Naive thymus-derived CD4-positive, alpha-beta T cell (primary cell): ENCODE data around the gene WDR7. TPM values are rescaled to one million over a fixed set of nuclear protein-coding genes. Genes with fewer than 3 reads are reported as not detected.

Source experiments
- ATAC-seq: fragments of 150-1000 bp; cut with Tn5 transposase; 2 replicates; pipeline ENCODE4 v1.10.0; 2021; ENCODE audit warnings: mild to moderate bottlenecking, moderate library complexity
- CTCF ChIA-PET: fragments of 350-600 bp; sonication (Branson Sonifier 250); formaldehyde crosslinking; loops from one replicate; lab custom pipeline; 2021; ENCODE audit warnings: antibody characterized with exemption; lab: Charles Lee
- POLR2A ChIA-PET: fragments of 350-600 bp; sonication (Branson Sonifier 250); formaldehyde crosslinking; loops from one replicate; lab custom pipeline; 2021; ENCODE audit warnings: antibody characterized with exemption, inconsistent platforms; lab: Charles Lee
- DNase-seq, 9 donors: peaks; one replicate each; pipeline versions ENCODE4 v3.0.0 to v3.0.0-alpha.2; 2020 to 2022; ENCODE audit warnings: mixed read lengths in 1 of 9
- H3K27ac ChIP-seq: one replicate; pipeline ENCODE4 v1.7.0; 2013; ENCODE audit warnings: mild to moderate bottlenecking, low read depth, low read length, moderate library complexity
- H3K27me3 ChIP-seq, 2 donors: one replicate each; pipeline ENCODE4 v1.7.0; 2013; ENCODE audit warnings: low read length in 2 of 2, mild to moderate bottlenecking in 2 of 2, moderate library complexity in 2 of 2; ENCODE audit not compliant: control insufficient read depth in 2 of 2, insufficient read depth in 2 of 2
- H3K36me3 ChIP-seq, 3 experiments: 1 replicate in 2 of 3; 2 replicates in 1 of 3; pipeline ENCODE4 v1.7.0; 2013; ENCODE audit warnings: low read length in 3 of 3, mild to moderate bottlenecking in 3 of 3, moderate library complexity in 1 of 3; ENCODE audit not compliant: insufficient read depth in 3 of 3, control insufficient read depth in 2 of 3
- H3K4me1 ChIP-seq, 2 donors: one replicate each; pipeline ENCODE4 v1.7.0; 2013; ENCODE audit warnings: low read length in 2 of 2, mild to moderate bottlenecking in 2 of 2, moderate library complexity in 1 of 2; ENCODE audit not compliant: control insufficient read depth in 2 of 2, insufficient read depth in 2 of 2
- H3K4me3 ChIP-seq: 2 replicates; pipeline ENCODE4 v1.7.0; 2013; ENCODE audit warnings: mild to moderate bottlenecking, low read length
- H3K9me3 ChIP-seq, 3 experiments: 1 replicate in 2 of 3; 2 replicates in 1 of 3; pipeline ENCODE4 v1.7.0; 2013; ENCODE audit warnings: low read length in 3 of 3; ENCODE audit not compliant: control insufficient read depth in 2 of 3
- H3K27ac Mint-ChIP-seq, 9 donors: one replicate each; pipeline ENCODE4 v1.8.0; 2020 to 2022; ENCODE audit warnings: mixed read lengths in 9 of 9, mild to moderate bottlenecking in 8 of 9, moderate library complexity in 5 of 9, inconsistent platforms in 2 of 9
- H3K27me3 Mint-ChIP-seq, 5 donors: one replicate each; pipeline ENCODE4 v1.8.0; 2021 to 2022; ENCODE audit warnings: mixed read lengths in 5 of 5, mild to moderate bottlenecking in 1 of 5
- H3K36me3 Mint-ChIP-seq, 5 donors: one replicate each; pipeline ENCODE4 v1.8.0; 2020 to 2022; ENCODE audit warnings: mixed read lengths in 5 of 5, mild to moderate bottlenecking in 3 of 5, inconsistent platforms in 1 of 5
- H3K4me1 Mint-ChIP-seq, 7 donors: one replicate each; pipeline ENCODE4 v1.8.0; 2020 to 2022; ENCODE audit warnings: mixed read lengths in 7 of 7, mild to moderate bottlenecking in 3 of 7, inconsistent platforms in 1 of 7
- H3K4me3 Mint-ChIP-seq, 10 donors: one replicate each; pipeline ENCODE4 v1.8.0; 2020 to 2022; ENCODE audit warnings: mild to moderate bottlenecking in 10 of 10, mixed read lengths in 10 of 10, moderate library complexity in 6 of 10, inconsistent platforms in 2 of 10
- H3K9me3 Mint-ChIP-seq, 11 donors: one replicate each; pipeline ENCODE4 v1.8.0; 2020 to 2022; ENCODE audit warnings: mixed read lengths in 11 of 11, mild to moderate bottlenecking in 4 of 11, inconsistent platforms in 1 of 11, moderate library complexity in 1 of 11
- intact Hi-C, 2 donors: fragments of 100-400 bp; cut with micrococcal nuclease; formaldehyde crosslinking; loops; one replicate each; pipeline ENCODE4 v1.15.1; 2023
- polyA plus RNA-seq, 2 donors: library from polyadenylated mRNA; unstranded; fragments of 300-500 nt; fragmentation: Illumina TruSeq; gene quantifications; one replicate each; pipeline ENCODE4 v1.2.3, GENCODE V29; 2021
- total RNA-seq, 6 experiments: library from RNA in 5 of 6; stranded (reverse) in 5 of 6; gene quantifications; 1 replicate in 5 of 6; 2 replicates in 1 of 6; pipeline ENCODE4 v1.2.3 and lab custom pipeline; 2021 to 2026

WDR7 gene
- total and polyA plus RNA-seq, 7 experiments from 2014 or later: 28.3 to 59.8 (median 50.1) TPM

GRCh38 chr18:56747032-56747658 lies 96.0 kb downstream of the WDR7 start:
- Mint-ChIP-seq H3K9me3 (no peaks in the 10 kb centered on the region), H3K4me1 (peaks cover 15 to 24% (median 21%) of the 10 kb centered on the region in 7 donors), H3K4me3 (no peak overlapping the region), H3K36me3 (peaks cover 0 to 7% (median 0%) of the 10 kb centered on the region in 5 donors), H3K27ac (peak overlapping the region in 8 of 9 donors; percentile 4 to 67 (median 52)), H3K27me3 (no peaks in the 10 kb centered on the region)
- CTCF ChIA-PET: interaction anchor here (0.7 kb wide), 1 partner anchor 823 kb away, joined by 4 read pairs; no protein-coding TSS in a partner anchor
- H3K36me3 ChIP-seq: peaks cover 0 to 4% (median 0%) of the 10 kb centered on the region in 3 experiments
- no peak overlapping the region for H3K27ac ChIP-seq
- ATAC-seq (no peak), DNase-seq (no peak)
- no peaks in the 10 kb centered on the region for H3K9me3 ChIP-seq
- POLR2A ChIA-PET: no interaction called here
- intact Hi-C loops: no loop called here
- peaks cover 4 to 5% of the 10 kb centered on the region in 2 donors for H3K4me1 ChIP-seq
- no peaks in the 10 kb centered on the region for H3K27me3 ChIP-seq
- H3K4me3 ChIP-seq: no peak overlapping the region

GRCh38 chr18:56747857-56748256 lies 96.7 kb downstream of the WDR7 start:
- Histone ChIP-seq H3K27me3 (no peaks in the 10 kb centered on the region), H3K36me3 (peaks cover 0 to 4% (median 0%) of the 10 kb centered on the region in 3 experiments), H3K4me3 (no peak overlapping the region), H3K27ac (no peak overlapping the region), H3K4me1 (peaks cover 4 to 5% of the 10 kb centered on the region in 2 donors), H3K9me3 (no peaks in the 10 kb centered on the region)
- Mint-ChIP-seq H3K4me3 (no peak overlapping the region), H3K27me3 (no peaks in the 10 kb centered on the region), H3K27ac (peak overlapping the region in 5 of 9 donors; percentile 43 to 63 (median 48)), H3K36me3 (peaks cover 0 to 7% (median 0%) of the 10 kb centered on the region in 5 donors), H3K4me1 (peaks cover 15 to 24% (median 21%) of the 10 kb centered on the region in 7 donors), H3K9me3 (no peaks in the 10 kb centered on the region)
- ATAC-seq (no peak), DNase-seq (no peak)
- ChIA-PET POLR2A (no interaction called here), CTCF (interaction anchor here (0.5 to 0.7 kb wide), 3 partner anchors 55 to 823 kb away, joined by 3 to 4 read pairs (median 3); no protein-coding TSS in a partner anchor)
- intact Hi-C loops: loop anchor here (1.0 to 2.0 kb wide), 3 partner anchors 698 to 814 kb away; no protein-coding TSS in a partner anchor

GRCh38 chr18:56748698-56749268 lies 97.6 kb downstream of the WDR7 start:
- no peaks in the 10 kb centered on the region for H3K9me3 Mint-ChIP-seq
- ChIA-PET POLR2A (no interaction called here), CTCF (interaction anchor here (0.5 to 0.7 kb wide), 3 partner anchors 25 to 1083 kb away, joined by 3 read pairs; no protein-coding TSS in a partner anchor)
- Histone ChIP-seq H3K4me3 (no peak overlapping the region), H3K27ac (no peak overlapping the region), H3K36me3 (peaks cover 0 to 4% (median 0%) of the 10 kb centered on the region in 3 experiments), H3K27me3 (no peaks in the 10 kb centered on the region), H3K4me1 (peaks cover 4 to 5% of the 10 kb centered on the region in 2 donors), H3K9me3 (no peaks in the 10 kb centered on the region)
- H3K27me3 Mint-ChIP-seq: no peaks in the 10 kb centered on the region
- ATAC-seq (no peak), DNase-seq (peak in 5 of 9 donors; percentile 5 to 31 (median 14))
- intact Hi-C loops: loop anchor here (1.0 to 2.0 kb wide), 3 partner anchors 698 to 814 kb away; no protein-coding TSS in a partner anchor
- no peak overlapping the region for H3K27ac Mint-ChIP-seq
- peaks cover 0 to 7% (median 0%) of the 10 kb centered on the region in 5 donors for H3K36me3 Mint-ChIP-seq
- H3K4me3 Mint-ChIP-seq: no peak overlapping the region
- peaks cover 15 to 24% (median 21%) of the 10 kb centered on the region in 7 donors for H3K4me1 Mint-ChIP-seq

- Histone ChIP-seq H3K9me3 (no peaks in the 10 kb centered on the region), H3K27me3 (no peaks in the 10 kb centered on the region), H3K4me1 (no peaks in the 10 kb centered on the region), H3K4me3 (no peak overlapping the region), H3K36me3 (peaks cover 0 to 8% (median 0%) of the 10 kb centered on the region in 3 experiments), H3K27ac (no peak overlapping the region)
- ChIA-PET POLR2A (no interaction called here), CTCF (no interaction called here)
- no peaks in the 10 kb centered on the region for H3K27me3 Mint-ChIP-seq
- no peaks in the 10 kb centered on the region for H3K9me3 Mint-ChIP-seq
- no peaks in the 10 kb centered on the region for H3K4me1 Mint-ChIP-seq
- ATAC-seq (peak; percentile 61), DNase-seq (no peak)
- intact Hi-C loops: no loop called here
- peaks cover 6 to 44% (median 36%) of the 10 kb centered on the region in 5 donors for H3K36me3 Mint-ChIP-seq
- no peak overlapping the region for H3K27ac Mint-ChIP-seq
- no peak overlapping the region for H3K4me3 Mint-ChIP-seq
Observed at GRCh38 chr18:56756966-56757365, 105.8 kb downstream of the WDR7 start.

- Histone ChIP-seq H3K4me1 (no peaks in the 10 kb centered on the region), H3K27me3 (no peaks in the 10 kb centered on the region), H3K36me3 (peaks cover 0 to 10% (median 0%) of the 10 kb centered on the region in 3 experiments), H3K9me3 (no peaks in the 10 kb centered on the region), H3K4me3 (no peak overlapping the region), H3K27ac (no peak overlapping the region)
- ChIA-PET POLR2A (no interaction called here), CTCF (no interaction called here)
- no peak overlapping the region for H3K27ac Mint-ChIP-seq
- peaks cover 5 to 58% (median 26%) of the 10 kb centered on the region in 5 donors for H3K36me3 Mint-ChIP-seq
- DNase-seq (no peak), ATAC-seq (no peak)
- H3K9me3 Mint-ChIP-seq: peaks cover 0 to 2% (median 0%) of the 10 kb centered on the region in 11 donors
- H3K4me3 Mint-ChIP-seq: no peak overlapping the region
- intact Hi-C loops: no loop called here
- H3K4me1 Mint-ChIP-seq: peaks cover 0 to 6% (median 0%) of the 10 kb centered on the region in 7 donors
- no peaks in the 10 kb centered on the region for H3K27me3 Mint-ChIP-seq
Observed at GRCh38 chr18:56770097-56770496, 118.9 kb downstream of the WDR7 start.

GRCh38 chr18:56770873-56771272 lies 119.7 kb downstream of the WDR7 start:
- Histone ChIP-seq H3K9me3 (no peaks in the 10 kb centered on the region), H3K4me3 (no peak overlapping the region), H3K27ac (no peak overlapping the region), H3K4me1 (no peaks in the 10 kb centered on the region), H3K27me3 (no peaks in the 10 kb centered on the region), H3K36me3 (peaks cover 0 to 10% (median 0%) of the 10 kb centered on the region in 3 experiments)
- H3K4me1 Mint-ChIP-seq: peaks cover 0 to 6% (median 0%) of the 10 kb centered on the region in 7 donors
- no peak for DNase-seq
- no peaks in the 10 kb centered on the region for H3K27me3 Mint-ChIP-seq
- CTCF ChIA-PET: no interaction called here
- H3K27ac Mint-ChIP-seq: no peak overlapping the region
- intact Hi-C loops: no loop called here
- ATAC-seq: no peak
- H3K4me3 Mint-ChIP-seq: no peak overlapping the region
- POLR2A ChIA-PET: no interaction called here
- H3K9me3 Mint-ChIP-seq: peaks cover 0 to 2% (median 0%) of the 10 kb centered on the region in 11 donors
- H3K36me3 Mint-ChIP-seq: peaks cover 5 to 60% (median 26%) of the 10 kb centered on the region in 5 donors
